Liver (tissue), 3 donors: ENCODE data around the gene BMAL2.

ENCODE experiments used
- ATF3 ChIP-seq: IDR thresholded peaks from 2 replicates; pipeline ENCODE4 v1.6.1; 2016; ENCODE audit warnings: antibody characterized with exemption
- CTCF ChIP-seq: fragments of 150-350 bp; IDR thresholded peaks from 2 replicates; pipeline ENCODE4 v1.5.1; 2017; ENCODE audit warnings: improper control_type of control experiment, low read depth, low read length; ENCODE audit not compliant: missing input control
- HNF4G ChIP-seq: IDR thresholded peaks from 2 replicates; pipeline ENCODE4 v1.6.1; 2016; ENCODE audit warnings: antibody characterized with exemption
- RAD21 ChIP-seq, 2 donors: IDR thresholded peaks; 2 replicates each; pipeline ENCODE4 v1.6.1; 2016; ENCODE audit warnings: antibody characterized with exemption in 2 of 2, mild to moderate bottlenecking in 2 of 2
- REST ChIP-seq: IDR thresholded peaks from 2 replicates; pipeline ENCODE4 v1.6.1; 2016; ENCODE audit warnings: antibody characterized with exemption, mild to moderate bottlenecking
- RXRA ChIP-seq, 2 donors: IDR thresholded peaks; 2 replicates each; pipeline ENCODE4 v1.6.1; 2017 to 2018; ENCODE audit warnings: antibody characterized with exemption in 2 of 2, mild to moderate bottlenecking in 1 of 2
- YY1 ChIP-seq: IDR thresholded peaks from 2 replicates; pipeline ENCODE4 v1.6.1; 2016; ENCODE audit warnings: antibody characterized with exemption, mild to moderate bottlenecking
- donor health status: healthy.
- donor health status: healthy.

GRCh38 chr12:27290501-27291168 is 42.0 kb upstream of the BMAL2 start:
- TF ChIP-seq YY1, result no peak
- no peak for TF ChIP-seq ATF3
- TF ChIP-seq CTCF, result no peak
- TF ChIP-seq RAD21 (IDR thresholded peaks at IDR 0.05), result no peak
- TF ChIP-seq REST, result no peak
- TF ChIP-seq RXRA (IDR thresholded peaks at IDR 0.05), result no peak
- no peak for TF ChIP-seq HNF4G
